Measurements from ENCODE around the gene CRX.
"Not testable (repeated sequence)": the region's sequence is repeated elsewhere in the genome, so short reads cannot be mapped to it uniquely, and the experiment has no call there.

Gene CRX
- total RNA-seq: 0 reads per million in 2 experiments

DNA sequence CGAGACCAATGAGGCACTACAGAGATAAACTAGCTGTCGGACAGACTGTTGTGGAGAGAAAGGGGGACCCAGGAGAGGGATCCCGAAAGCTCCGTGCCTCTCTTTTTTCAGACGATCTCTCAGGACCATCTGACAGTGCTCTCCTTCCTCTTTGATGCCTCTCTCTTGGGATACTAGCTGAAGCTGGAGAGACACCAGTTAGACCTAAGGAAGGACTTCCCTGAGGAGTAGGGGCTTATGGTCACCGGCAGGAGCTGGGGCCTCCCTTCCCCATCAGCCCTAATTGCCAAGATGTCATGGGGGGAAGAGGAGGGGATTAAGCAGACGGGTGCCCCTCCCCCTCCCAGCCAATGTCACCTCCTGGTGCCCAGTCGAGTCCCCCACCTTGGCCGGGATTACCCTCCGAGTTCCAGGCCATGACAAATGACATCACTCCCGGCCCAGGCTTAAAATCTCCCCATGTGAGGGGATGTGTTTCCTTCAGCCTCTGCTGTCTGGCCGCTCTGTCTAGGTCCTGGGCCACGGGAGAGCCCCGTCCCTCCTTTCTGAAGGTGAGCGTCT is at the start of gene CRX:
Gene CRX (plus strand): TSS at position 478 of the 561 bp plus-strand sequence. CDS start 12,507 bp downstream, outside the sequence.
- DNase-seq (ENCODE audit: low read depth): no peak

- no peak for DNase-seq (ENCODE audit: low read depth)
These were observed 45.2 kb upstream of the CRX start for GRCh38 chr19:47776568-47776967.

DNA sequence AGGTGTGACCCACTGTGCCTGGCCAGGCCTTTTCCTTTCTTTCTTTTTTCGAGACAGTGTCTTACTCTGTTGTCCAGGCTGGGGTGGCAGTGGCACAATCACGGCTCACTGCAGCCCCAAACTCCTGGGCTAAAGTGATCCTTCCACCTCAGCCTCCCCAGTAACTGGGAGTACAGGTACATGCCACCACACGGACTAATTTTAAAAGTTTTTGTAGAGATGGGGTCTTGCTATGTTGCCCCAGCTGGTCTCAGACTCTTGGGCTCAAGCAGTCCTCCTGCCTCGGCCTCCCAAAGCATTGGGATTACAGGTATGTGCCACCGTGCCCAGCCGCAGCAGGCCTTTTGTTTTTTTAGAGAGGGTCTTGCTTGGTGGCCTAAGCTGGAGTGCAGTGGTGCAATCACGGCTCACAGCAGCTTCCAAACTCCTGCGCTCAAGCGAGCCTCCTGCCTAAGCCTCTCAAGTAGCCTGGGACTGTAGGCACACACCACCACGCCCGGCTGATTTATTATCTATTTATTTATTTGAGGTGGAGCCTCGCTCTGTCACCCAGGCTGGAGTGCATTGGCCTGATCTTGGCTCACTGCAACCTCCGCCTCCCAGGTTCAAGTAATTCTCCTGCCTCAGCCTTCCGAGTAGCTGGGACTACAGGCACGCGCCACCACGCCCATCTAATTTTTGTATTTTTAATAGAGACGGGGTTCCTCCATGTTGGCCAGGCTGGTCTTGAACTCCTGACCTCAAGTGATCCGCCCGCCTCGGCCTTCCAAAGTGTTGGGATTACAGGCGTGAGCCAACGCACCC is 44.3 kb upstream of the CRX start:
- not testable (repeated sequence) for DNase-seq (ENCODE audit: low read depth)

GRCh38 chr19:47778049-47778953 is 43.4 kb upstream of the CRX start, which contains the start of gene SELENOW:
Gene SELENOW (plus strand): TSS chr19:47778703. CDS start chr19:47778786, 83 bp downstream.
- DNase-seq (ENCODE audit: low read depth): peak; percentile 57

GRCh38 chr19:47778954-47779351 is 42.8 kb upstream of the CRX start:
- DNase-seq (ENCODE audit: low read depth): no peak

- no peak for DNase-seq (ENCODE audit: low read depth)
These were observed 42.1 kb upstream of the CRX start for GRCh38 chr19:47779524-47780214.

DNA sequence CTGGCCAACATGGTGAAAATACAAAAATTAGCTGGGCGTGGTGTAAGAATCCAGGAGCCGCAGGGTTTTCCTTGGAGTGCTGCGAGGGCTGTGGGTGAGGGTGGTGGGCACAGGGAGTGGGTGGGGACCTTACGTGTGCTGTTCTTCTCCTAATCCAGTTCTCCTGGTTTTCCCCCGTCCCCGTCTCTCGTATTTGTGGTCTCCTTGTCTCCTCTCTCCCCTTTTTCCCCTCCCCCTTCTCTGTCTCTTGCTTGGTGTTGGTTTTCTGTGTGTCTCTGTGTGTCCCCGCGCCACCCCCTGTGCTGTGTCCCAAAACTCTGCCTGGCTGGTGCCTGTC is 41.6 kb upstream of the CRX start:
- DNase-seq (ENCODE audit: low read depth): no peak

GRCh38 chr19:47781590-47782262 is 40.0 kb upstream of the CRX start:
- no peak for DNase-seq (ENCODE audit: low read depth)

DNA sequence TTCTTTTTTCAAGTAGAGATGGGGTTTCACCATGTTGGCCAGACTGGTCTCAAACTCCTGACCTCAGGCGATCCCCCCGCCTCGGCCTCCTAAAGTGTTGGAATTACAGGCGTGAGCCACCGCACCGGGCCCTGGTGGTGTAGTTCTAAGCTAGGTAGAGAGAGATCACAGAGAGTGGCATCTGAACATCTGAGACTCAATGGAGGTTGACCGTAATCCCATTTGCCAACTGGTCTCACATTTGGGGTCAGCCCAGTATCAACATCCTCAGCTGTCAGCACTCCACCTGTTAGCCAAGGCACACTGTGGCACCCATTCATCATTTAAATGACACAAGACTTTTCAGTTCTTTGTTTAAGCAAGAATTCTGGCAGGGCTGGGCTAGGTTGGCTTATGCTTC is 35.2 kb upstream of the CRX start:
- no peak for DNase-seq (ENCODE audit: low read depth)

- DNase-seq (ENCODE audit: low read depth): not testable (repeated sequence)
These were observed 34.4 kb upstream of the CRX start for GRCh38 chr19:47787307-47787706.

DNA sequence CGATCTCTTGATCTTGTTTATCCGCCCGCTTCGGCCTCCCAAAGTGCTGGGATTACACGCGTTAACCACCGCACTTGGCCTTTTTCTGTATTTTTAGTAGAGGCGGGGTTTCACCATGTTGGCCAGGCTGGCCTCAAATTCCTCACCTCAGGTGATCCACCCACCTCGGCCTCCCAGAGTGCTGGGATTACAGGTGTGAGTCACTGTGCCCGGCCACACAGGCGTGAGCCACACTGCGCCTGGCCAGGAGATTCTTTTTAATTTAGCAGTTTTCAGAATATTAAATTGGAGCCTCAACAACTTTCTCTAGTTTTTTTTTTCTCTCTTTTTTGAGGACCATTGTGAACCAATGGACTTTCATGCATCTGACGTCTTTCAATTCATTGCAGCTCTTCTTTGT is 31.9 kb upstream of the CRX start:
- DNase-seq (ENCODE audit: low read depth): not testable (repeated sequence)

GRCh38 chr19:47790398-47790814 is 31.3 kb upstream of the CRX start:
- DNase-seq (ENCODE audit: low read depth): peak; percentile 74

GRCh38 chr19:47792616-47793015 is 29.1 kb upstream of the CRX start:
- DNase-seq (ENCODE audit: low read depth): no peak

- DNase-seq (ENCODE audit: low read depth): no peak
These were observed 27.2 kb upstream of the CRX start for GRCh38 chr19:47794526-47794925.

DNA sequence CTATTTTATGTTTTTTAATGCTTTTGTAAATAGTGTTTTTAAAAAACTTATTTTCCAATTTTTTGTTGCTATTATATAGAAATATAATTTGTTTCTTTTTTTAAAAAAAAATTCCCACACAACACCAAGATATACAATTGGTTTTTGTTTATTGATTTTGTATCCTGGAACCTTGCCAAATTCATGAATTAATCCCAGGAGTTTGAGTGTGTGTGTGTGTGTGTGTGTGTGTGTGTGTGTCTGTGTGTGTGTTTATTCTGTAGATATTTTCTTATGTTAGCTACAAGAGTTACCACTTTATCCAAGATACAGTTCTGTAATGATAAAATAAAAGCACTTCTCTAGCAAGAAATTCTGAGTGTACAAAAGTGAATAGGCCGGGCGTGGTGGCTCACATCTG is 25.0 kb upstream of the CRX start:
- DNase-seq (ENCODE audit: low read depth): no peak

- no peak for DNase-seq (ENCODE audit: low read depth)
These were observed 23.5 kb upstream of the CRX start for GRCh38 chr19:47797996-47798903.

DNA sequence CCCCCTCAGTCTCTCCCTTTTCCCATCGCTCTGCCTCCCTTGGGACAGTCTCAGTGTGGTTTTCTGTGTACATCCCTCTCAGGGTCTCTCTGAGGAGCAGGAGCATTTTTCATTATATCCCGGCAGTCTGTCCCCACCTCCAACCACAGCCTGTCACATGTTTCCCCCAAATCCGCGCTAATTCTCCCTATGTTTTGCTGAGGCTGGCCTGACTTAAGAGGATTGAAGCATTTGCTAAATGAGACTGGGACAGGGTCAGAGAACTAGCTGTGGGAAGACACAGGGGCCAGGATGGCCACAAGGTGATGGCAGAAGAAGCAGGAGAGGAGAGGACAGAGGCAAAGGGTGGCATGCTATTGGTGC is 22.9 kb upstream of the CRX start:
- no peak for DNase-seq (ENCODE audit: low read depth)

- DNase-seq (ENCODE audit: low read depth): no peak
These were observed 20.5 kb upstream of the CRX start for GRCh38 chr19:47801270-47801669.

- no peak for DNase-seq (ENCODE audit: low read depth)
These were observed 19.2 kb upstream of the CRX start for GRCh38 chr19:47802521-47803043.

DNA sequence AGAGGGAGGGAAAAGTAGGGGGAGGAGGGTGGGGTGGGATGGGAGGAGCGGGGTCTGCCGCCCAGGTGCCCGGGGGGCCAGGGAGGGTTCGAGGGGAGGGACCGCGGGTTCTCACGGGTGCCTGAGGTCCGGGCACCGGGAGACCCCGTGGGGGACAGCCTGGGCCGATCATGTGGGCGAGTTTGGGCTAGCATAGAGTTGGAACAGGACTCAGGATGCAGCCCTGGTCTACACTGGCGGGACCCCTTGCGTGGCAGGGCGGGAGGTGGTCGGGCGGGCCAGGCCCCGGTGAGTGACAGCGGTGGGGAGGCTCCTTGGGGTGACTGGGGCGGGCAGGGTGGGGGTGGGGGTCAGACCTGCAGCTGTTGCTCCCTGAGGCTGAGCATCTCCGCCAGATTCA is 18.6 kb upstream of the CRX start:
- DNase-seq (ENCODE audit: low read depth): not testable (repeated sequence)
